Inferior parietal cortex (tissue), 1 donor: ENCODE measurements around the gene AGBL3.

Source experiments
- DNase-seq: peaks from one replicate; pipeline ENCODE4 v3.0.0-alpha.2; 2016; ENCODE audit errors: extremely low spot score

The AGBL3 gene

GRCh38 chr7:134986363-134987251 is at the start of gene AGBL3:
Gene AGBL3, plus strand, starts transcription at chr7:134986508. Its CDS starts 1,426 bp downstream, at chr7:134987934.
- DNase-seq, result peak; percentile 95

- no peak for DNase-seq
These were observed 49.3 kb upstream of the AGBL3 start for GRCh38 chr7:134936893-134937510.

- no peak for DNase-seq
These were observed 48.2 kb upstream of the AGBL3 start for GRCh38 chr7:134938141-134938540.

- no peak for DNase-seq
These were observed 47.2 kb upstream of the AGBL3 start for GRCh38 chr7:134939136-134939535.

GRCh38 chr7:134940729-134941128 is 45.6 kb upstream of the AGBL3 start:
- no peak for DNase-seq

- no peak for DNase-seq
These were observed 45.0 kb upstream of the AGBL3 start for GRCh38 chr7:134941185-134941900.

GRCh38 chr7:134941952-134942351 is 44.4 kb upstream of the AGBL3 start:
- DNase-seq, result no peak

- DNase-seq, result no peak
These were observed 43.4 kb upstream of the AGBL3 start for GRCh38 chr7:134942690-134943466.

- DNase-seq, result peak; percentile 71
These were observed 42.4 kb upstream of the AGBL3 start for GRCh38 chr7:134943785-134944400.

GRCh38 chr7:134945691-134946090 is 40.6 kb upstream of the AGBL3 start:
- DNase-seq, result no peak

GRCh38 chr7:134946260-134946659 is 40.0 kb upstream of the AGBL3 start:
- DNase-seq, result no peak

GRCh38 chr7:134947329-134947728 is 39.0 kb upstream of the AGBL3 start:
- DNase-seq, result no peak

- DNase-seq, result no peak
These were observed 38.5 kb upstream of the AGBL3 start for GRCh38 chr7:134947831-134948230.

- DNase-seq, result no peak
These were observed 38.1 kb upstream of the AGBL3 start for GRCh38 chr7:134948246-134948645.

GRCh38 chr7:134948736-134949135 is 37.6 kb upstream of the AGBL3 start:
- DNase-seq, result no peak

- no peak for DNase-seq
These were observed 37.1 kb upstream of the AGBL3 start for GRCh38 chr7:134949171-134949570.

GRCh38 chr7:134954197-134955082 is 31.9 kb upstream of the AGBL3 start:
- peak; percentile 72 for DNase-seq

GRCh38 chr7:134957005-134957404 is 29.3 kb upstream of the AGBL3 start:
- no peak for DNase-seq

GRCh38 chr7:134959810-134960209 is 26.5 kb upstream of the AGBL3 start:
- DNase-seq, result no peak

- DNase-seq, result no peak
These were observed 24.0 kb upstream of the AGBL3 start for GRCh38 chr7:134962270-134962780.
